ENCODE measurements around the gene ARHGAP6. TPM values are rescaled to one million over a fixed set of nuclear protein-coding genes. Genes with fewer than 3 reads are reported as not detected.

Gene ARHGAP6
- polyA plus RNA-seq, 3 donors, result 0.31 to 1.1 (median 0.40) TPM

DNA sequence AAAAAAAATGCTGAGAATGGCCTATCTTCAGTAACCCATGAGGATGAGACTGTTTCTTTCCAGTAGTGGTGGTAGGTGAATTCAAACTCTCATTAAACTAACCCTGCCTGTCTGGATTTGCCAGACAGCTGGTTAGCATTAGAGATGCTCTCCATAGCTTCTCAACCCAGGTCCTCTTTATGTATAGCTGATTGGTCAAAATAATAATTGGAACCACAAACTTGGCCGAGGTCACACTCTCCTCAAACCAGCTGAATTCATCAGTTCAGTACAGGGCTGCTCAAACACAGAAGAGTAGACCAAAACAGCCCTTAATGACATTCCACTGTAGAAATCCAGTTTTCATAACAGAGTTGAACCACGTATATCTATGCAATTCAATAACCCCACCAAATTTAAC, 469.2 kb downstream of the ARHGAP6 start:
- H3K4me1 Mint-ChIP-seq, result no peaks in the 10 kb centered on the region
- no peaks in the 10 kb centered on the region for H3K36me3 ChIP-seq (replicated peaks in 1 of 2; ENCODE audit: control insufficient read depth in 1 of 2, insufficient read depth in 2 of 2, low read length in 2 of 2)
- H3K36me3 Mint-ChIP-seq, result no peaks in the 10 kb centered on the region
- H3K79me2 ChIP-seq (ENCODE audit: insufficient read depth, low read length), result no peaks in the 10 kb centered on the region
- H3K4me2 ChIP-seq (replicated peaks; ENCODE audit: extremely low read depth, low read length, poor library complexity, severe bottlenecking), result no peak overlapping the region
- no peaks in the 10 kb centered on the region for H3K27me3 ChIP-seq (ENCODE audit: control insufficient read depth in 2 of 2, insufficient read depth in 2 of 2, low read length in 2 of 2)
- H3K4me3 Mint-ChIP-seq, result no peak overlapping the region
- TF ChIP-seq, protein P1, sequence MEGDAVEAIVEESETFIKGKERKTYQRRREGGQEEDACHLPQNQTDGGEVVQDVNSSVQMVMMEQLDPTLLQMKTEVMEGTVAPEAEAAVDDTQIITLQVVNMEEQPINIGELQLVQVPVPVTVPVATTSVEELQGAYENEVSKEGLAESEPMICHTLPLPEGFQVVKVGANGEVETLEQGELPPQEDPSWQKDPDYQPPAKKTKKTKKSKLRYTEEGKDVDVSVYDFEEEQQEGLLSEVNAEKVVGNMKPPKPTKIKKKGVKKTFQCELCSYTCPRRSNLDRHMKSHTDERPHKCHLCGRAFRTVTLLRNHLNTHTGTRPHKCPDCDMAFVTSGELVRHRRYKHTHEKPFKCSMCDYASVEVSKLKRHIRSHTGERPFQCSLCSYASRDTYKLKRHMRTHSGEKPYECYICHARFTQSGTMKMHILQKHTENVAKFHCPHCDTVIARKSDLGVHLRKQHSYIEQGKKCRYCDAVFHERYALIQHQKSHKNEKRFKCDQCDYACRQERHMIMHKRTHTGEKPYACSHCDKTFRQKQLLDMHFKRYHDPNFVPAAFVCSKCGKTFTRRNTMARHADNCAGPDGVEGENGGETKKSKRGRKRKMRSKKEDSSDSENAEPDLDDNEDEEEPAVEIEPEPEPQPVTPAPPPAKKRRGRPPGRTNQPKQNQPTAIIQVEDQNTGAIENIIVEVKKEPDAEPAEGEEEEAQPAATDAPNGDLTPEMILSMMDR (IDR thresholded peaks at IDR 0.05), result no peak
- no peak for DNase-seq
- H2AFZ ChIP-seq (ENCODE audit: insufficient read depth, low read depth, low read length, poor library complexity, severe bottlenecking), result no peak overlapping the region
- H3K4me1 ChIP-seq (ENCODE audit: control insufficient read depth in 1 of 2, insufficient read depth in 2 of 2, low read length in 2 of 2), result no peaks in the 10 kb centered on the region
- H3K27ac ChIP-seq (ENCODE audit: low read depth in 1 of 2, low read length in 2 of 2), result no peak overlapping the region
- H3K9ac ChIP-seq (ENCODE audit: insufficient read depth, low read length, poor library complexity, severe bottlenecking), result no peak overlapping the region
- no peak overlapping the region for H3K27ac Mint-ChIP-seq
- intact Hi-C loops (cut with micrococcal nuclease), result no loop called here
- no peaks in the 10 kb centered on the region for H3K27me3 Mint-ChIP-seq (ENCODE audit: low read depth in 3 of 3)
- H3K9me3 ChIP-seq (replicated peaks in 1 of 2; ENCODE audit: control insufficient read depth in 1 of 2, insufficient read depth in 1 of 2, low read length in 2 of 2), result no peaks in the 10 kb centered on the region
- no peak overlapping the region for H3K4me3 ChIP-seq (replicated peaks in 1 of 3; ENCODE audit: low read depth in 2 of 3, low read length in 3 of 3)
- H4K20me1 ChIP-seq (ENCODE audit: insufficient read depth, low read length), result no peaks in the 10 kb centered on the region
- H3K9me3 Mint-ChIP-seq, result peaks cover 0 to 5% (median 0%) of the 10 kb centered on the region in 7 donors
- no CpG with 5 or more reads among the region's 2 CpGs for WGBS (ENCODE audit: insufficient coverage)

DNA sequence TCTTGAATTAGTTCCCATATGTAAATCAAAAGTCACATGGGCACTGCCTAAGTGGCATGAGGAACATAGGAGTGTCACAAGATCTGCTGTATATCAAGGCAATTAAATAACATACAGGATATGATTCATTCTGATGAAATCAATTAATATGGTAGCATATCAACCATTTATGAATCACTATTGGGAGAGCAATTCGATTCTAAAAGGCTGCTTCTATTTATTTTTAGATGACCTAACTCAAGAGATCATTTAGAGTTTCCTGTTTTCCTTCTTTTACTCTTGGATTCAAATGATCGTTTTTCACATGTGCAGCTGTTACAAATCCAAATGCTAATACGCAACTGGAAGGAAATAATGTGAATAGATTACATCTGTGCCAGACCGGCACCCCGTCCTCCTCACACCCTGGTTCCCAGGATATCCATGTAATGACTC, 472.7 kb downstream of the ARHGAP6 start:
- Mint-ChIP-seq H3K27ac (no peak overlapping the region), H3K9me3 (peaks cover 0 to 3% (median 2%) of the 10 kb centered on the region in 7 donors), H3K4me3 (no peak overlapping the region), H3K36me3 (no peaks in the 10 kb centered on the region), H3K27me3 (ENCODE audit: low read depth in 3 of 3) (no peaks in the 10 kb centered on the region), H3K4me1 (no peaks in the 10 kb centered on the region)
- intact Hi-C loops (cut with micrococcal nuclease), result no loop called here
- no peaks in the 10 kb centered on the region for H3K4me1 ChIP-seq (ENCODE audit: control insufficient read depth in 1 of 2, insufficient read depth in 2 of 2, low read length in 2 of 2)
- WGBS (ENCODE audit: insufficient coverage), result no CpG with 5 or more reads among the region's 5 CpGs
- no peak overlapping the region for H3K27ac ChIP-seq (ENCODE audit: low read depth in 1 of 2, low read length in 2 of 2)
- TF ChIP-seq, protein P1 (IDR thresholded peaks at IDR 0.05), result no peak
- no peaks in the 10 kb centered on the region for H3K36me3 ChIP-seq (replicated peaks in 1 of 2; ENCODE audit: control insufficient read depth in 1 of 2, insufficient read depth in 2 of 2, low read length in 2 of 2)
- H3K27me3 ChIP-seq (ENCODE audit: control insufficient read depth in 2 of 2, insufficient read depth in 2 of 2, low read length in 2 of 2), result no peaks in the 10 kb centered on the region
- H3K9ac ChIP-seq (ENCODE audit: insufficient read depth, low read length, poor library complexity, severe bottlenecking), result no peak overlapping the region
- H3K4me2 ChIP-seq (replicated peaks; ENCODE audit: extremely low read depth, low read length, poor library complexity, severe bottlenecking), result no peak overlapping the region
- no peak overlapping the region for H2AFZ ChIP-seq (ENCODE audit: insufficient read depth, low read depth, low read length, poor library complexity, severe bottlenecking)
- no peak for DNase-seq
- no peaks in the 10 kb centered on the region for H3K9me3 ChIP-seq (replicated peaks in 1 of 2; ENCODE audit: control insufficient read depth in 1 of 2, insufficient read depth in 1 of 2, low read length in 2 of 2)
- H3K4me3 ChIP-seq (replicated peaks in 1 of 3; ENCODE audit: low read depth in 2 of 3, low read length in 3 of 3), result no peak overlapping the region
- H3K79me2 ChIP-seq (ENCODE audit: insufficient read depth, low read length), result no peaks in the 10 kb centered on the region
- no peaks in the 10 kb centered on the region for H4K20me1 ChIP-seq (ENCODE audit: insufficient read depth, low read length)
